ENCODE measurements around the gene CCNJL. TPM values are rescaled to one million over a fixed set of nuclear protein-coding genes. Genes with fewer than 3 reads are reported as not detected.
A peak's percentile ranks its signal among the peaks of the same experiment; 100 is the strongest.

The CCNJL gene
- total RNA-seq, 1 donor from 2014 or later: 5.6 TPM

- H3K27me3 ChIP-seq: no peaks in the 10 kb centered on the region
- no peaks in the 10 kb centered on the region for H3K4me1 ChIP-seq
- H3K4me3 ChIP-seq: no peak overlapping the region
- no peak for DNase-seq (ENCODE audit: extremely low spot score in 2 of 2)
- H3K27ac ChIP-seq: no peak overlapping the region
- no peaks in the 10 kb centered on the region for H3K36me3 ChIP-seq
- H3K9me3 ChIP-seq: no peaks in the 10 kb centered on the region
- intact Hi-C loops (cut with DNase I): no loop called here
- no peak for TF ChIP-seq POLR2AphosphoS5 (IDR thresholded peaks at IDR 0.05; ENCODE audit: insufficient read depth in 1 of 2, low read depth in 1 of 2)
- TF ChIP-seq, protein P1, sequence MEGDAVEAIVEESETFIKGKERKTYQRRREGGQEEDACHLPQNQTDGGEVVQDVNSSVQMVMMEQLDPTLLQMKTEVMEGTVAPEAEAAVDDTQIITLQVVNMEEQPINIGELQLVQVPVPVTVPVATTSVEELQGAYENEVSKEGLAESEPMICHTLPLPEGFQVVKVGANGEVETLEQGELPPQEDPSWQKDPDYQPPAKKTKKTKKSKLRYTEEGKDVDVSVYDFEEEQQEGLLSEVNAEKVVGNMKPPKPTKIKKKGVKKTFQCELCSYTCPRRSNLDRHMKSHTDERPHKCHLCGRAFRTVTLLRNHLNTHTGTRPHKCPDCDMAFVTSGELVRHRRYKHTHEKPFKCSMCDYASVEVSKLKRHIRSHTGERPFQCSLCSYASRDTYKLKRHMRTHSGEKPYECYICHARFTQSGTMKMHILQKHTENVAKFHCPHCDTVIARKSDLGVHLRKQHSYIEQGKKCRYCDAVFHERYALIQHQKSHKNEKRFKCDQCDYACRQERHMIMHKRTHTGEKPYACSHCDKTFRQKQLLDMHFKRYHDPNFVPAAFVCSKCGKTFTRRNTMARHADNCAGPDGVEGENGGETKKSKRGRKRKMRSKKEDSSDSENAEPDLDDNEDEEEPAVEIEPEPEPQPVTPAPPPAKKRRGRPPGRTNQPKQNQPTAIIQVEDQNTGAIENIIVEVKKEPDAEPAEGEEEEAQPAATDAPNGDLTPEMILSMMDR (IDR thresholded peaks at IDR 0.05): no peak
- no peak for TF ChIP-seq POLR2A (IDR thresholded peaks at IDR 0.05)
Observed at GRCh38 chr5:160324886-160325285, 12.5 kb upstream of the CCNJL start.

DNA sequence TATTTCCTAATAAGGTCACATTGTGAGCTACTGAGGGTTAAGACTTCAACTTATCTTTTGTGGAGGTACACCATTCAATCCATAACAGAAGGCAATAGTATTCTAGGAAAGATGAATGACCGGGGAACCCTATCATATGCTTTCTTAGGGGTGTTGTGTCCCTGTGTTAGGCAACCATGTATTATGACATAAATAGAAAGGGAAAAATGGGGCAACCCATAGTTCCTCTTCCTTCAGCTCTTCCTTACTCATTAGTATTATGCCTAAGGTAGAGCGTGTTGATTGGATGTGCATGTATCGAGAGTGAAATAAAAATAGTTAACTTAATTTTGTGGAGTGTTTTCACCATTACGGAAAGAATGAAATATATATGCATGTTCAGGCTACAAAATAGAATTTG lies 6.0 kb upstream of the CCNJL start:
- DNase-seq (ENCODE audit: extremely low spot score in 2 of 2): no peak
- intact Hi-C loops (cut with DNase I): no loop called here
- Histone ChIP-seq H3K4me3 (no peak overlapping the region), H3K9me3 (no peaks in the 10 kb centered on the region), H3K4me1 (no peaks in the 10 kb centered on the region), H3K27ac (no peak overlapping the region), H3K36me3 (no peaks in the 10 kb centered on the region), H3K27me3 (no peaks in the 10 kb centered on the region)
- TF ChIP-seq, protein P1 (IDR thresholded peaks at IDR 0.05): no peak
- TF ChIP-seq POLR2AphosphoS5 (IDR thresholded peaks at IDR 0.05; ENCODE audit: insufficient read depth in 1 of 2, low read depth in 1 of 2): no peak
- no peak for TF ChIP-seq POLR2A (IDR thresholded peaks at IDR 0.05)

GRCh38 chr5:160317434-160317833 lies 5.1 kb upstream of the CCNJL start:
- Histone ChIP-seq H3K9me3 (no peaks in the 10 kb centered on the region), H3K27me3 (no peaks in the 10 kb centered on the region), H3K36me3 (no peaks in the 10 kb centered on the region), H3K4me3 (no peak overlapping the region), H3K4me1 (peaks cover 6% of the 10 kb centered on the region), H3K27ac (no peak overlapping the region)
- intact Hi-C loops (cut with DNase I): no loop called here
- TF ChIP-seq POLR2AphosphoS5 (IDR thresholded peaks at IDR 0.05; ENCODE audit: insufficient read depth in 1 of 2, low read depth in 1 of 2): no peak
- TF ChIP-seq, protein P1 (IDR thresholded peaks at IDR 0.05): no peak
- TF ChIP-seq POLR2A (IDR thresholded peaks at IDR 0.05): no peak
- DNase-seq (ENCODE audit: extremely low spot score in 2 of 2): no peak

DNA sequence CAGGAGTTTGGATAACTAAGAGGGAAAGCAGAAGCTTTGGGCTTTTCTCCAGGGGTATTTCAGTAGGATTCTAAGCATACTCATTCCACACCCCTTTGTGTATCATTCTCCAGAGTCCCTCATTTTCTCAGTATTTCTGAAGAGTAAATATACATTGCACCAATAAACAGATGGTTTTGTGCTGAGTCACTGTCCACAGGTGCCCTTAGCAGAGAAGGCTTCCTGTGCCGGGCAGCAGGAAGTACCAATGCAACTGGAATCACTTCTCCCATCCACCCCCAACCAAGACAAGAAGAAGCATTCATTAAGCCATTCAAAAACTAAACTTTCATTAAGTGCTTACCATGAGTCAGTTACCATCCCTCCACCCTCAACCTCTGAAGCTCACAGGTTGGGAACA lies 3.6 kb upstream of the CCNJL start:
- Histone ChIP-seq H3K4me3 (no peak overlapping the region), H3K36me3 (no peaks in the 10 kb centered on the region), H3K27me3 (no peaks in the 10 kb centered on the region), H3K27ac (no peak overlapping the region), H3K9me3 (no peaks in the 10 kb centered on the region), H3K4me1 (peaks cover 17% of the 10 kb centered on the region)
- TF ChIP-seq POLR2AphosphoS5 (IDR thresholded peaks at IDR 0.05; ENCODE audit: insufficient read depth in 1 of 2, low read depth in 1 of 2): no peak
- TF ChIP-seq POLR2A (IDR thresholded peaks at IDR 0.05): no peak
- TF ChIP-seq, protein P1 (IDR thresholded peaks at IDR 0.05): no peak
- intact Hi-C loops (cut with DNase I): no loop called here
- no peak for DNase-seq (ENCODE audit: extremely low spot score in 2 of 2)

DNA sequence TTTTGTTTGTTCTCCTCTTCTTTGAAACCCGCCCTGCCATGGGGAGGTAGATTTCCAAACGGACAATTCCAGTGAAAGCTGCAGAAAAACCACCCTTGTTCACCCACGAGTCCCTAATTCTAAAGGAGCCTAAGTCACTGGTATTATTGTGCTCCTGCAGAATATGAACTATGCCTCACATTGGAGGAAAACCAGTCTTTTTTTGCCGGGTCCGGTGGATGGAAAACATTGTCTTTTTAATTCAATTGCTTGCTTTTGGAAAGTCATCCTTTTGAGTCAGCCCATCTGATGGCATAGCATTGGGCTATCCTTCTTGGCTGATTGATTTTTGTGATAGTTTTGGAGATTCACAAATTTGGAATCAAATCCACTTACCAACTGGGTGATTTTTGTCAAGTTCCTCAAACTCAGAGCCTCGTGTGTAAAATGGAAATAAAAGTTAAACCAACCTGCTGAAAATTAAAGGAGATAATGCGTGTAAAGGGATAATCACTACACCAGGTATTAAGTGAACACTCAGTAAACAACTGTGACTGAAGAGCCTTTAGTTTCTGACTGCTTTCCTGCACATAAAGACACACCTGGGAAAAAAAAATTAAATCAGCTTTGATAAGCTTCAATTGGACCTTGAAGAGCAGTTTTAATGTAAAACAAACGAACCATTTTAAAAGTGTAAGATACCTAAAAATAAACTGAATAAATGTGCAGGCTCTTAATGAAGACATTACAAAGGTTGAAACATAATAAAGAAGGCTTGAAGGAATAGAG lies 780 bp upstream of the CCNJL start:
- H3K36me3 ChIP-seq: no peaks in the 10 kb centered on the region
- H3K27ac ChIP-seq: no peak overlapping the region
- TF ChIP-seq, protein P1 (IDR thresholded peaks at IDR 0.05): no peak
- no peaks in the 10 kb centered on the region for H3K9me3 ChIP-seq
- H3K4me3 ChIP-seq: peak overlapping the region; percentile 55 to 67
- DNase-seq (ENCODE audit: extremely low spot score in 2 of 2): no peak
- H3K27me3 ChIP-seq: no peaks in the 10 kb centered on the region
- peaks cover 18% of the 10 kb centered on the region for H3K4me1 ChIP-seq
- intact Hi-C loops (cut with DNase I): no loop called here

All from vagina (tissue), 2 donors.